A673 (cell line): Measurements from ENCODE around the gene CST11.

Experiments
- EZH2 ChIP-seq: fragments of 200-600 bp; sonication (generic); IDR thresholded peaks from 2 replicates; pipeline ENCODE4 v1.6.1; 2017; ENCODE audit warnings: borderline replicate concordance, low read depth, mild to moderate bottlenecking, mixed read lengths, antibody characterized with exemption, low read length; ENCODE audit not compliant: poor library complexity, severe bottlenecking
- TF ChIP-seq, protein P1 (sequence below): fragments of 300-800, 200-600 bp; sonication (generic); conservative IDR thresholded peaks from 2 replicates; pipeline ENCODE4 v1.5.1; 2017; ENCODE audit warnings: low read depth, mild to moderate bottlenecking, antibody characterized with exemption, low read length, moderate library complexity, mixed read lengths

DNA sequence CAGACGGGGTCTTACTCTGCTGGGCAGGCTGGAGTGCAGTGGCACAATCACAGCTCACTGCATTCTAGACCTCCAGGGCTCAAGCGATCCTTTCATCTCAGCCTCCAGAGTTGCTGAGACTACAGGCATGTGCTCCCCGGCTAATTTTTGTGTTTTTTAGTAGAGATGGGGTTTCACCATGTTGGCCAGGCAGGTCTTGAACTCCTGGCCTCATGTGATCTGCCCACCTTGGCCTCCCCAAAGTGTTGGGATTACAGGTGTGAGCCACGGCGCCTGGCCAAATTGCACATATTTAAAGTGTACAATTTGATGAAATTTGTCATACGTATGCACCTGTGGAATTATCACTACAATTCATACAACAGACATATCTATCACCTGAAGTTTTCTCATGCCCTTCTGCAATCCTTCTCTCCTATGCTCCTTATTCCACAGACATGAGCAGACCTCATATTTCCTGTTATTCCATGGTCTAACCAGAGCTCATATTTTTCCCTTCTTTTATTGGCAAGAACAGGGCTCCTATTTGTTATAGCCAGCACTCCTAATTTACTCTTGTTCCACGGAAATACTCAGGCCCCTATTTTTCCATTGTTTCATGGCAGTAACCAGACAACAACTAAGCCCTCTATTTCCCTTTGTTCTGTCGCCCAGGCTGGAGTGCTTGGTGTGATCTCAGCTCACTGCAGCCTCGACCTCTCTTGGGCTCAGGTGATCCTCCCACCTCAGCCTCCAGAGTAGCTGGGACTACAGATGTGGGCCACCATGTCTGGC is 15.4 kb downstream of the CST11 start:
- TF ChIP-seq, protein P1, sequence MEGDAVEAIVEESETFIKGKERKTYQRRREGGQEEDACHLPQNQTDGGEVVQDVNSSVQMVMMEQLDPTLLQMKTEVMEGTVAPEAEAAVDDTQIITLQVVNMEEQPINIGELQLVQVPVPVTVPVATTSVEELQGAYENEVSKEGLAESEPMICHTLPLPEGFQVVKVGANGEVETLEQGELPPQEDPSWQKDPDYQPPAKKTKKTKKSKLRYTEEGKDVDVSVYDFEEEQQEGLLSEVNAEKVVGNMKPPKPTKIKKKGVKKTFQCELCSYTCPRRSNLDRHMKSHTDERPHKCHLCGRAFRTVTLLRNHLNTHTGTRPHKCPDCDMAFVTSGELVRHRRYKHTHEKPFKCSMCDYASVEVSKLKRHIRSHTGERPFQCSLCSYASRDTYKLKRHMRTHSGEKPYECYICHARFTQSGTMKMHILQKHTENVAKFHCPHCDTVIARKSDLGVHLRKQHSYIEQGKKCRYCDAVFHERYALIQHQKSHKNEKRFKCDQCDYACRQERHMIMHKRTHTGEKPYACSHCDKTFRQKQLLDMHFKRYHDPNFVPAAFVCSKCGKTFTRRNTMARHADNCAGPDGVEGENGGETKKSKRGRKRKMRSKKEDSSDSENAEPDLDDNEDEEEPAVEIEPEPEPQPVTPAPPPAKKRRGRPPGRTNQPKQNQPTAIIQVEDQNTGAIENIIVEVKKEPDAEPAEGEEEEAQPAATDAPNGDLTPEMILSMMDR, result no peak
- TF ChIP-seq EZH2, result no peak
